HEK293T (cell line): Measurements from ENCODE around the gene PRDM13.

ENCODE experiments used
- BHLHE40 ChIP-seq: fragments of 450-650 bp; IDR thresholded peaks from 2 replicates; pipeline ENCODE4 v1.6.1; 2016; ENCODE audit warnings: mild to moderate bottlenecking, moderate library complexity, borderline replicate concordance
- FOXA1 ChIP-seq: fragments of 450-650 bp; IDR thresholded peaks from 2 replicates; pipeline ENCODE4 v1.6.1; 2016; ENCODE audit warnings: mild to moderate bottlenecking
- FOXK2 ChIP-seq: fragments of 450-650 bp; IDR thresholded peaks from 2 replicates; pipeline ENCODE4 v1.6.1; 2016; ENCODE audit warnings: mild to moderate bottlenecking
- NFRKB ChIP-seq: fragments of 450-650 bp; IDR thresholded peaks from 2 replicates; pipeline ENCODE4 v1.6.1; 2016; ENCODE audit warnings: mild to moderate bottlenecking, moderate library complexity
- PKNOX1 ChIP-seq: fragments of 450-650 bp; IDR thresholded peaks from 2 replicates; pipeline ENCODE4 v1.6.1; 2016
- SP1 ChIP-seq: fragments of 450-650 bp; IDR thresholded peaks from 2 replicates; pipeline ENCODE4 v1.6.1; 2017
- TARDBP ChIP-seq: fragments of 450-650 bp; IDR thresholded peaks from 2 replicates; pipeline ENCODE4 v1.6.1; 2016

GRCh38 chr6:99619409-99619762 is 12.8 kb downstream of the PRDM13 start:
- TF ChIP-seq BHLHE40 (no peak), FOXA1 (no peak), PKNOX1 (no peak), NFRKB (no peak), TARDBP (no peak), FOXK2 (no peak), SP1 (no peak)
